ENCODE results near the gene NCEH1.

NCEH1 gene

GRCh38 chr3:172643506-172644179 lies 67.2 kb downstream of the NCEH1 start:
- no peak for DNase-seq

DNA sequence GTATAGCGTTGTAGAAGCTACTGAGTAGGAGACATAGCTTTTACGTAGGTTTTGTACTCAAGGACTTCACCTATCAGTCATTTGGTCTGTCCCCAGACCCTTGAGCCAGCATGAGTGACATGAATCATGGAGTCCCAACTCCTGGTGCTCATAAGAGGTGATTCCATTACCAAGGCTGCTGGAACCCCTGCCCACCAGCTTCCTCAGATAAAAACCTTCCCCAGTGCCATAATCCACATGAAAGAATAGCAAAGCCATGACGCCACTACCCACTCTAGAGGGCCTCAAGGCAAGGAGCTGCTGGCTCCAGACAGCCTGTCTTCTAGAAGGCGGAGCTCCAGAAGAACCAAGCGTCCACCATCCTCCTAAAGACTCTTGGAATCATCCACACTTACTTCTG lies 69.6 kb downstream of the NCEH1 start:
- no peak for DNase-seq

- DNase-seq, result no peak
Measured at GRCh38 chr3:172640751-172641150, 70.1 kb downstream of the NCEH1 start.

GRCh38 chr3:172635588-172635987 lies 75.3 kb downstream of the NCEH1 start:
- DNase-seq, result no peak

DNA sequence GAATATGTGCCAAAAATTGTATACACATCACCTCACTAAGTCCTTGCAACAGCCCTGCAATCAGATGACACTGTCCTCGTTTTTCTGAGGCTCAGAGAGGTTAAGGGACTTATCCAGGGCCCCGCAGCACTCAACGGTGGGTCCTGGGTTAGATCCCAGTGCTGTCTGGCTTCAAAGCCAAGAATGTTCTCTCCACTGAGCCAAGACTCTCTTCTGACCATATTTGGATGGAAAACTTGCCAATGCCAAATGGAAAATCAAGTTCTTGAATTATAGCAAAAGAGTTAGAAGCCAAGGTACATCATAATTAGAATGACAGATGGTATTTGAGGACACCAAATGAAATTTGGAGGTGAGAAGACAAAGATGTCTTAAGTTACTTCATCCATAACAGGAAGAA lies 75.9 kb downstream of the NCEH1 start:
- no peak for DNase-seq

DNA sequence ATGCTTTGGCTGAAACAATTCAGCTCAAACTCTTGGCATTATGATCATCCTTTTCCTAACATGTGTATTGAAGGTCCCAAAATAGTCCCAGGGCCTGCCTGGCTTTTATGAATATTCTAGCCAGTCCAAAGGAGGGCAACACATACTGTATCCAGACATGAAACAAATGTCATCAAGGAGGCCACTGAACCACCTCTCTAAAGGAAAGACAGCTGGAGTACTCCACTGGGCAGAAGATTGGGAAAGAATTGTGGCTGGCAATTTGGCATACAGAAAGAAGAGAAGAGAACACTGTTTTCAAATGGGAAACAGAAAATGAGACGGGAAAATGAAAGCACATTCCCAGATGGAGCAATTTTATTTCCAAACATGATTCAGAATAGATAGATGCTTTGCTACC lies 80.6 kb downstream of the NCEH1 start:
- no peak for DNase-seq

- no peak for DNase-seq
Measured at GRCh38 chr3:172629470-172629869, 81.4 kb downstream of the NCEH1 start.

DNA sequence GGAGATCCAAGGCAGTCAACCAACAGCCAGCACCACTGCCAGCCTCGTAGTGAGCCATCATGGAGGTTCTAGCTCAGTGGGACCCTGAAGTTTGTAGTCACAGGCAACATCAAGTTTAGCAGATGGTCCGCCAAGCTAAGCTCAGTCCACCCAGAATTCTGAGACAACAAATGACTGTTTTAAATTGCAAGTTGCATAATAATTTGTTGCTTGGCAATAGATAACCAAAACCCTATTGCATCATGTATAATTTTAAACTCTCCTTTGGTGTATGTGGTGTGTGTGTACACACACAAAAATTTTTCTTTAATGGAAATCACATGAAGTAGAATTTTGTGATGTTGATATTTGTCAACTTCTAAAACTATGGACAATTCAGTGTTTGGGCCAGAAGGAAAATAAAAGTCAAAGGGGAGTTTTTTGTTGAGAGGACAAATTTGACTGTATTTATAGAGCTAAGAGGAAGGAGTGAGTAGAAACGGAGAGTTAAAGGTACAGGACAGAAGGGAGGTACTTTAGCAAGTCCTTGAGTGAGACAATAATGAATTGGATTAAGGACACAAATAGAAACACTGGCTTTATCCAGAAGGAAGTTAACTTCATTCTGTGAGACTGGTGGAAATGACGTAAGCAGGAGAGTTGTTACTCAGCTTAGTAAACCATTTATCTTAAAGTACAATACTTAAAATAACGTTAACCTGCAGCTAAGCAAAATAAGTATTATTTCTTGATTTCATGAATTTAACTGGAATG lies 83.6 kb downstream of the NCEH1 start:
- no peak for DNase-seq

DNA sequence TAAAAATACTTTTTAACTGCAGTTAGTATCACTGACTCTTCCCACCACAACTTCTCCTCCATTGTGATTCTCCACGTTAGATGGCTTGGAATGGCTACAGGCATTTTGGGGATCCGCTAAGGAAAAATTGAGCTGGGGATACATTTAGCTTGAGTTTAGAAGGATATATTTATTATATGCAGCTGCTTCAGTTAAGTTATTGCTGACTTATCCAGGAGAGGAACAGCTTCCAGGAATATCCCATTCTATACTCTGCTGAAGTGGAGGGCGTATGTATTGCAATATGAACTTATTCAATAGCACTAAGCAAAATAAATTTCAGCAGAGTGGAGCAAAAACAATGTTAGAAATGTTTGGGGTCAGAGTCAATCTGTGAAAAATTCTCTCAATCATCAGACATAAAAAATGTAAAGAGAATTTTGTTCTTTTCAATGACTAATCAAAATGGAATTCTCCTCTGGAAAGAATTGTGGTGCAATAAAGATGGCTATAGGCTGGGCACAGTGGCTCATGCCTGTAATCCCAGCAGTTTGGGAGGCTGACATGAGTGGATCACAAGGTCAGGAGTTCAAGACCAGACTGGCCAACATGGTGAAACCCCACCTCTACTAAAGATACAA lies 84.7 kb downstream of the NCEH1 start:
- no peak for DNase-seq

GRCh38 chr3:172625404-172625803 lies 85.5 kb downstream of the NCEH1 start:
- no peak for DNase-seq

GRCh38 chr3:172624999-172625398 lies 85.9 kb downstream of the NCEH1 start:
- no peak for DNase-seq

DNA sequence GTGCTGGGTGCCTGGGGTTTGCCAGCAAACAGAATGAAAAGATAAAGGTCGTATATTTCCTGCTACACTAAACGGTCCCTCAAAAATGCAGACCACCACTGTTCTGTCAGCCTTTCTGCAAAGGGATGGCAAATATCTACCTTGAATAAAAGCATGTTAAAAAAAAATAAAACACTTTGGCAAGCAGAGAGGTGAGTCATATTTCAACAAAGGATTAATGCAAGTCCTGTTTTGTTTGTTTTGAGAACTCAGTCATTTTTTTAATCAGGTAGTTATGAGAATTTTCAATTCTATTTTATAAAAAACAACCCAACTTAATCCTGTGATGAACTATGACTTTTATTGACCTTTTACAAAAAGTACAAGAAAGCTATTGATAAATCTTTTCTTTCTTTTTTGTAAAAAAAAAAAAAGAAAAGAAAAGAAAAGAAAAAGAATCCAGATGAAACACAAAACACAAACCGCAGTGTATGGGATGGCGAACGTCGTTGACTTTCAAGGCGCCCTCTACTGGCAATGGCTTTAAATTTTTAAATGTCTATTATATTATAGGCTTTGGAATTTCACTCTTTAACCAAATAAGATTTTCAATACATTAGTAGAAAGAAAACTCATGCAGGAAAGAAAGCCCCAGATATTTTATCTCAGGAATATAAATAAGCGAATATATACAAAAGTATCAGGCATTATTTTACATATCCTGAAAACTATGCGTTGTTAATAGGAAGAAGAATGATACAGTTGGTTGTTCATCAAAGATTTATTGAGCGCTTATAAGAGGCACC lies 87.8 kb downstream of the NCEH1 start:
- no peak for DNase-seq

DNA sequence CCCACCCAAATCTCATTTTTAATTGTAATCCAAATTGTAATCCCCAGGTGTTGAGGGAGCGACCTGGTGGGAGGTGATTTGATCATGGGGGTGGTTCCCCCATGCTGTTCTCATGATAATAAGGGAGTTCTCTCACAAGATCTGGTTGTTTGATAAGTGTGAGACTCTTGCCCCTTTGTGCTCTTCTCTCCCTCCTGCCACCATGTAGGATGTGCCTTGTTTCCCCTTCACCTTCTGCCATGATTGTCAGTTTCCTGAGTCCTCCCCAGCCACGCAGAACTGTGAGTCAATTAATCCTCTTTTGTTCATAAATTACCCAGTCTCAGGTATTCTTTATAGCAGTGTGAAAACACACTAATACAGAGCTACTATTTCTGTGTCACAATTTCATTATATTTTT lies 88.7 kb downstream of the NCEH1 start:
- no peak for DNase-seq

- no peak for DNase-seq
Measured at GRCh38 chr3:172617976-172618375, 92.9 kb downstream of the NCEH1 start.

DNA sequence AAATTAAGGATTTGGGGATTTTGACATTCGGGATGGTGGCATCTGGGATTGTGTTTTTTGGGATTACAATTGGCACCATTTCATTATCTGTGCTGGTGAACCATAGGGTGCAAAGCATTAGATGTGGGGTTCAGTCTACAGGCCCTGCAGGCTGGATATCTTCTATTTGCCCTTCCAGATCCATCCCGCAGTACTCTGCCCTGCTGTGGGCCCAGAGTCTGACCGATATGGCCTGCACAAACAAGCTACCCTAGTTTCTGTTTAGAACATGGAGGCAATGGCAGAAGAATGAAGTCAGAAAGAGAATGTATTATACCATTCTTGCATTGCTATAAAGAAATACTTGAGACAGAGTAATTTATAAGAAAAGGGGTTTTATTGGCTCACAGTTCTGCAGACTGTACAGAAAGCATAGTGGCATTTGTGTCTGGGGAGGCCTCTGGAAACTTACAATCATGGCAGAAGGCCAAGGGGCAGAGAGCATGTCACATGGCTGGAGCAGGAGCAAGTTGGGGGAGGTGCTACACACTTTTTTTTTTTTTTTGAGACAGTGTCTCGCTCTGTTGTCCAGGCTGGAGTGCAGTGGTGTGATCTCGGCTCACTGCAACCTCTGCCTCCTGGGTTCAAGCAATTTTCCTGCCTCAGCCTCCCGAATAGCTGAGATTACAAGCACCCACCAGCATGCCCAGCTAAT lies 93.7 kb downstream of the NCEH1 start:
- no peak for DNase-seq

DNA sequence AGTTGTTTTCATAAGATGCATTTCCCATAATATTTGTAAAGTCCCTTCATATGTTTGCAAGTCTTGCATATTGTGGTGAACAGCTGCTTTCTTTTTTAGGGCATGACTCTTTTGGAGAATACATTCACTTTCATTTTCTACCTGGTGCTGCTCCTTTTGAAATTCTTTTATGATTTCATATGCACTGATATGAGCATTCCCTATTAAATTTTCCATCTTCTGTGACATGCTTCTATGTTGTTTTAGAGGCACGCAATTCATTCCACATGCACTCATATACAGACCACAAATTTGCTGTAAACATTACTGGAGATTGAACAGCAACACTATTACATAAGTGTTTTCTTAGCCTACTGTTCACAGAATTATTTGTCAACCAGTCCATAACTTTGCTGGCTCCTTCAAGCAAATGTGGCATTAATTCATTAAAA lies 94.8 kb downstream of the NCEH1 start:
- no peak for DNase-seq

DNA sequence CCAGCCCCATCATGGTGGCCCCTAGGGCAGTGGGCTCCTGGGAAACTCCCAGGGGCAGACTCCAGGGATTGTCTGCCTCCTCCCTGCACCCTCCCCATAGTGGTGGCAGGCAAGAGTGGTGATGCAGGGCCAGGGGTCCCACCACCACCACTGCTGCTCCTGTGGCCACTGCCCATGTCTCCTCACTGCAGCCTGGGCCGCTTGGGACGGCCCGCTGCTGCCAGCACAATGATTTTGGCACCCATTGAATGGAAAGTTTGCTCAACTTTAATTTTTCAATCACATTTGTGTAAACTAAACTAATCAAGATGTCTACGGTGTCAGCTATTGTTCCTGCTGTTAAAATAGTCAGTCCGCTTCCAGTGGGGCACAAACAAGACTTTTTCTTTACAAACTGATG lies 95.6 kb downstream of the NCEH1 start:
- DNase-seq, result no peak

DNA sequence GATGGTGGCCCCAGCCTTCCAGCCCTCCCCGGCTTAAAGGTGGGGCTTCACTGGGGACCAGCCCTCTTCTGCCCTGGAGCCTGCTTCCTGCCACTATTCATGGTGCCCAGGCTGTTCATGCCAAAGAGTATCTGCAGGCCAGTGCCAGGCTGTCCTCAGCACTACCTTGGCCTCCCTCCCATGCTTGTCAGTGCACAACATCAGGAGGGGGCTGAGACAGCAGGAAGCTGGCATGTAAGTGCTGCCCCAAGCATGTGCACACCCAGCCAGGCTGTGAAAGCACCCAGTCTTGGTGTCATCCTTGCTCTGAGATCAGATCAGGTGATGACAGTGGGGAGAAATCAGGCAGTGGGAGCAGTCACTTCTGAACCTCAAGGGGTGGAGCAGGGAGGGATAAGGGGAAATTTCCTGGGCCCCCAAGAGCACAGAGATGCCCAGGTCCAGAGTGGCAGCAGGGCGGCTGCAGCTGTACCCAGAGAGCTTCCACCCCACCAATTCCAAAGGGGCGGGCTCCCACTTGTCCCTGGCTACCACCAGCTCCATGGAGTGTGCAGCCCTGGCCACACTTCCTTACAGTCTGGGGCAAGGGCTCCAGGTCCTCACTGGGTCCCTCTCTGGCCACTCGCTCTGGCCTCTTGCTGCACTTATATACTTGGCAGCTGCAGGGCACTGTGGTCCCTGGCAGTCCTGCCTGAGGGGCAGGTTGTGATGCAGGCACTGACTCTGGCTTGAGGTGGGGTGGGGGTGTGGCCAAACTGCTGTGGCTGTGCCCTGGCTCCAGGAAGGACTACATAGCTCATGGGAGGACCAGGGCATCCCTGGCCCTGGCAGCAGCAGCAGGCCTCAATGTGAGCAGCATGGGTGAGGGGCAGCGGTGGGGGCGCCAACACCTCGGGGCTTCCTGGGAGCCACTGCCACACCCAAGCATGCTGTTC lies 96.3 kb downstream of the NCEH1 start:
- no peak for DNase-seq

DNA sequence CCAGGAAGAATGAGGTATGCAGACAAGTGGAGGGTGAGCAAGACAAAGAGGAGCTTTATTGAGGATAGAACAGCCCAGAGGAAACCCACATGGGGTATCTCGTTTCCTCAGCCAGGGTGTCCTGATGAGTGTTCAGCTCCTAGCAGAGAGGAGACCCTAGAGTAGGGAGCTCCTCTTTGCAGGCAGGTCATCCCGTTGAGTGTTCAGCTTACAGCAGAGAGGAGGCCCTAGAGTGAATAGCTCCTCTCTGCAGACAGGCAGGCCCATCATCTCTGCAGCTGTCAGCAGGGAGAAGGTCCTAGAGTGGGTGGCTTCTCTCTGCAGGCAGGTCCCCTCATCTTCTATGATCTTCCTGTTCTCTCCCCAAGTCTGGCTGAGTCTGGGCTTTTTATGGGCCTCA lies 97.0 kb downstream of the NCEH1 start:
- DNase-seq, result no peak

GRCh38 chr3:172612871-172613678 lies 97.8 kb downstream of the NCEH1 start:
- no peak for DNase-seq

GRCh38 chr3:172609750-172610149 lies 101.1 kb downstream of the NCEH1 start:
- no peak for DNase-seq

Measured in DMS79 (cell line).